B cell (primary cell): Measurements from ENCODE around the gene PAMR1. TPM values are rescaled to one million over a fixed set of nuclear protein-coding genes. Genes with fewer than 3 reads are reported as not detected.

ENCODE experiments used
- ATAC-seq: fragments of 200-7000 bp; cut with Tn5 transposase; one replicate; pipeline ENCODE4 v1.10.0; 2021; ENCODE audit warnings: low read depth, mild to moderate bottlenecking, moderate number of reproducible peaks, moderate library complexity
- CTCF ChIA-PET: fragments of 350-600 bp; sonication (Branson Sonifier 250); formaldehyde crosslinking; loops from one replicate; lab custom pipeline; 2021; ENCODE audit warnings: antibody characterized with exemption, inconsistent platforms; lab: Charles Lee
- POLR2A ChIA-PET: fragments of 350-600 bp; sonication (Branson Sonifier 250); formaldehyde crosslinking; loops from one replicate; lab custom pipeline; 2021; ENCODE audit warnings: antibody characterized with exemption; lab: Charles Lee
- DNase-seq: peaks from one replicate; pipeline ENCODE4 v3.0.0; 2013
- H2AFZ ChIP-seq: 2 replicates; pipeline ENCODE4 v1.6.1; 2012; ENCODE audit warnings: mild to moderate bottlenecking, low read depth, low read length; ENCODE audit not compliant: insufficient read depth, poor library complexity, severe bottlenecking
- H3K27ac ChIP-seq, 2 donors: 1 replicate in 1 of 2; 2 replicates in 1 of 2; pipeline ENCODE4 v1.5.1; 2012 to 2013; ENCODE audit warnings: low read length in 2 of 2, mild to moderate bottlenecking in 2 of 2, moderate library complexity in 1 of 2
- H3K27me3 ChIP-seq, 4 experiments: fragments of 200-600 bp in 1 of 4; sonication (generic) in 1 of 4; replicated peaks in 1 of 4; 1 replicate in 2 of 4; 2 replicates in 2 of 4; pipeline versions ENCODE4 v1.6.1 to v1.7.0; 2013 to 2016; ENCODE audit warnings: low read length in 3 of 4, mild to moderate bottlenecking in 2 of 4, mixed read lengths in 1 of 4, moderate library complexity in 1 of 4; ENCODE audit not compliant: insufficient read depth in 4 of 4, control insufficient read depth in 3 of 4; ENCODE audit errors: control extremely low read depth in 1 of 4
- H3K36me3 ChIP-seq, 2 experiments: replicated peaks in 1 of 2; 1 replicate in 1 of 2; 2 replicates in 1 of 2; pipeline versions ENCODE4 v1.6.1 to v1.7.1; 2013; ENCODE audit warnings: low read length in 1 of 2; ENCODE audit not compliant: insufficient read depth in 2 of 2, control insufficient read depth in 1 of 2; ENCODE audit errors: control extremely low read depth in 1 of 2, extremely low read depth in 1 of 2
- H3K4me1 ChIP-seq, 2 donors: fragments of 200-600 bp in 1 of 2; sonication (generic) in 1 of 2; 1 replicate in 1 of 2; 2 replicates in 1 of 2; pipeline versions ENCODE4 v1.5.1 to v1.6.1; 2013 to 2017; ENCODE audit warnings: low read length in 2 of 2; ENCODE audit not compliant: control insufficient read depth in 2 of 2, insufficient read depth in 2 of 2
- H3K4me2 ChIP-seq: replicated peaks from 2 replicates; pipeline ENCODE3; 2012; ENCODE audit warnings: mild to moderate bottlenecking, low read depth, low read length; ENCODE audit not compliant: poor library complexity, severe bottlenecking
- H3K4me3 ChIP-seq, 5 experiments: fragments of 200-600 bp in 1 of 5; sonication (generic) in 1 of 5; 1 replicate in 3 of 5; 2 replicates in 2 of 5; pipeline versions ENCODE4 v1.5.1 to v1.7.0; 2011 to 2016; ENCODE audit warnings: low read length in 4 of 5, mild to moderate bottlenecking in 4 of 5, low read depth in 2 of 5, control low read depth in 1 of 5, moderate library complexity in 1 of 5; ENCODE audit not compliant: insufficient read depth in 1 of 5; ENCODE audit errors: control extremely low read depth in 1 of 5, extremely low read depth in 1 of 5
- H3K79me2 ChIP-seq: fragments of 200-600 bp; sonication (generic); one replicate; pipeline ENCODE4 v1.6.0; 2016; ENCODE audit warnings: low read length; ENCODE audit not compliant: control insufficient read depth, insufficient read depth
- H3K9ac ChIP-seq: fragments of 200-600 bp; sonication (generic); 2 replicates; pipeline ENCODE4 v1.6.1; 2017; ENCODE audit warnings: mild to moderate bottlenecking, low read length, moderate library complexity
- H3K9me3 ChIP-seq, 3 donors: one replicate each; pipeline versions ENCODE4 v1.6.1 to v1.7.1; 2013; ENCODE audit warnings: low read length in 2 of 3; ENCODE audit not compliant: control insufficient read depth in 2 of 3, insufficient read depth in 1 of 3; ENCODE audit errors: control extremely low read depth in 1 of 3
- H4K20me1 ChIP-seq: 2 replicates; pipeline ENCODE4 v1.6.0; 2012; ENCODE audit warnings: mild to moderate bottlenecking, low read length; ENCODE audit not compliant: insufficient read depth, control insufficient read depth, poor library complexity, severe bottlenecking
- H3K27ac Mint-ChIP-seq: one replicate; pipeline ENCODE4 v1.8.0; 2021; ENCODE audit warnings: mixed read lengths
- H3K27me3 Mint-ChIP-seq: one replicate; pipeline ENCODE4 v1.8.0; 2021; ENCODE audit warnings: mixed read lengths
- H3K4me1 Mint-ChIP-seq: one replicate; pipeline ENCODE4 v1.8.0; 2021; ENCODE audit warnings: mixed read lengths
- H3K4me3 Mint-ChIP-seq: one replicate; pipeline ENCODE4 v1.8.0; 2021; ENCODE audit warnings: mixed read lengths
- H3K9me3 Mint-ChIP-seq: one replicate; pipeline ENCODE4 v1.8.0; 2022; ENCODE audit warnings: mixed read lengths; ENCODE audit not compliant: insufficient read depth
- CTCF ChIP-seq: fragments of 200-600 bp; IDR thresholded peaks from one replicate; pipeline ENCODE4 v1.8.0; 2022; ENCODE audit warnings: antibody characterized with exemption, mild to moderate bottlenecking
- EZH2 ChIP-seq: IDR thresholded peaks from 2 replicates; pipeline ENCODE4 v1.6.1; 2012; ENCODE audit warnings: borderline replicate concordance, low read depth, mild to moderate bottlenecking, moderate library complexity, low read length; ENCODE audit not compliant: insufficient read depth, poor library complexity, severe bottlenecking
- whole genome bisulfite sequencing: methylation state at CpG from one replicate; pipeline ENCODE4 v1.1.5; 2013; ENCODE audit warnings: missing lambda C conversion rate; ENCODE audit not compliant: insufficient coverage; 5-methylcytosine and 5-hydroxymethylcytosine counted together
- intact Hi-C: fragments of 100-400 bp; cut with micrococcal nuclease; formaldehyde crosslinking; loops from one replicate; pipeline ENCODE4 v1.10.0; 2022
- polyA plus RNA-seq: library from polyadenylated mRNA; depleted of rRNA; stranded (reverse); fragments of >200 nt; gene quantifications from 2 replicates; pipeline ENCODE4 v1.2.3, GENCODE V29; 2012
- total RNA-seq, 2 donors: library from RNA; stranded (reverse); fragments of 120-200 nt in 1 of 2; gene quantifications; 1 replicate in 1 of 2; 2 replicates in 1 of 2; pipeline versions ENCODE4 v1.2.3 to v1.2.4, GENCODE V29; 2013 to 2022

The PAMR1 gene
- total and polyA plus RNA-seq, 2 donors (not counting 1 experiment from before 2014, with no cell fraction given): not detected

- WGBS: 78% methylated on average over 2 of the region's 6 CpGs
- Histone ChIP-seq H3K9me3 (peaks cover 0 to 6% (median 0%) of the 10 kb centered on the region in 3 donors), H4K20me1 (no peaks in the 10 kb centered on the region), H3K4me1 (no peaks in the 10 kb centered on the region), H3K4me2 (no peak overlapping the region), H3K79me2 (no peaks in the 10 kb centered on the region), H3K9ac (no peak overlapping the region), H3K27ac (no peak overlapping the region), H3K4me3 (no peak overlapping the region), H3K27me3 (peaks cover 0 to 7% (median 0%) of the 10 kb centered on the region in 4 experiments), H3K36me3 (no peaks in the 10 kb centered on the region), H2AFZ (no peak overlapping the region)
- no peak for DNase-seq
- TF ChIP-seq CTCF (no peak), EZH2 (no peak)
- Mint-ChIP-seq H3K27me3 (peaks cover 40% of the 10 kb centered on the region), H3K27ac (no peak overlapping the region), H3K9me3 (peaks cover 4% of the 10 kb centered on the region), H3K4me1 (no peaks in the 10 kb centered on the region), H3K4me3 (no peak overlapping the region)
- ChIA-PET CTCF (no interaction called here), POLR2A (no interaction called here)
- intact Hi-C loops: no loop called here
- no peak for ATAC-seq
These were observed 38.2 kb upstream of the PAMR1 start for GRCh38 chr11:35563484-35564244.

GRCh38 chr11:35559949-35560348 is 34.5 kb upstream of the PAMR1 start:
- Histone ChIP-seq H4K20me1 (no peaks in the 10 kb centered on the region), H3K4me2 (no peak overlapping the region), H3K79me2 (no peaks in the 10 kb centered on the region), H3K4me1 (no peaks in the 10 kb centered on the region), H3K9me3 (peaks cover 0 to under 1% (median 0%) of the 10 kb centered on the region in 3 donors), H3K9ac (no peak overlapping the region), H3K27me3 (peaks cover 0 to 7% (median 2%) of the 10 kb centered on the region in 4 experiments), H3K36me3 (no peaks in the 10 kb centered on the region), H3K27ac (no peak overlapping the region), H2AFZ (no peak overlapping the region), H3K4me3 (no peak overlapping the region)
- DNase-seq (no peak), ATAC-seq (no peak)
- POLR2A ChIA-PET: no interaction called here
- Mint-ChIP-seq H3K9me3 (no peaks in the 10 kb centered on the region), H3K4me1 (no peaks in the 10 kb centered on the region), H3K27ac (no peak overlapping the region), H3K27me3 (peaks cover 35% of the 10 kb centered on the region), H3K4me3 (no peak overlapping the region)
- WGBS: 96% methylated on average over 4 of the region's 5 CpGs
- CTCF ChIA-PET: interaction anchor here (0.6 kb wide), 1 partner anchor 442 kb away, joined by 3 read pairs; no protein-coding TSS in a partner anchor
- intact Hi-C loops: no loop called here
- no peak for TF ChIP-seq EZH2
- no peak for TF ChIP-seq CTCF
